Esophagus squamous epithelium (tissue), 4 donors: ENCODE measurements around the gene PGLYRP4.

Experiments
- CTCF ChIP-seq, 6 experiments: fragments of 450-650 bp in 4 of 6; fragments of 200-600 bp in 2 of 6; sonication (generic) in 2 of 6; IDR thresholded peaks; one replicate each; pipeline ENCODE4 v1.5.1; 2016 to 2019; ENCODE audit warnings: antibody characterized with exemption in 6 of 6, mild to moderate bottlenecking in 4 of 6, moderate library complexity in 4 of 6
- POLR2A ChIP-seq, 4 donors: fragments of 450-650 bp; IDR thresholded peaks; one replicate each; pipeline ENCODE4 v1.6.1; 2017; ENCODE audit warnings: antibody characterized with exemption in 4 of 4, mild to moderate bottlenecking in 4 of 4, moderate library complexity in 3 of 4

- TF ChIP-seq CTCF (IDR thresholded peaks at IDR 0.05) (no peak), POLR2A (IDR thresholded peaks at IDR 0.05) (no peak)
Observed at GRCh38 chr1:153343040-153343681, 5.5 kb downstream of the PGLYRP4 start.
